PFSK-1 (cell line): ENCODE data around the gene PRKX.

Source experiments
- FOXP2 ChIP-seq: optimal IDR thresholded peaks from 2 replicates; pipeline ENCODE3; 2011; ENCODE audit warnings: borderline replicate concordance, control low read depth, inconsistent platforms; ENCODE audit not compliant: insufficient read depth; ENCODE audit errors: extremely low read length, extremely low read depth
- POLR2AphosphoS5 ChIP-seq: IDR thresholded peaks from 2 replicates; pipeline ENCODE4 v1.6.1; 2012; ENCODE audit warnings: low read depth, mild to moderate bottlenecking, control low read depth, low read length, moderate library complexity
- TF ChIP-seq, protein P1 (sequence below), 2 experiments: IDR thresholded peaks; 2 replicates each; pipeline versions ENCODE4 v1.6.1 to v1.8.0; 2011 to 2012; ENCODE audit warnings: low read depth in 2 of 2, low read length in 2 of 2, control low read depth in 1 of 2, inconsistent platforms in 1 of 2, mild to moderate bottlenecking in 1 of 2, moderate library complexity in 1 of 2; ENCODE audit not compliant: insufficient read depth in 1 of 2

DNA sequence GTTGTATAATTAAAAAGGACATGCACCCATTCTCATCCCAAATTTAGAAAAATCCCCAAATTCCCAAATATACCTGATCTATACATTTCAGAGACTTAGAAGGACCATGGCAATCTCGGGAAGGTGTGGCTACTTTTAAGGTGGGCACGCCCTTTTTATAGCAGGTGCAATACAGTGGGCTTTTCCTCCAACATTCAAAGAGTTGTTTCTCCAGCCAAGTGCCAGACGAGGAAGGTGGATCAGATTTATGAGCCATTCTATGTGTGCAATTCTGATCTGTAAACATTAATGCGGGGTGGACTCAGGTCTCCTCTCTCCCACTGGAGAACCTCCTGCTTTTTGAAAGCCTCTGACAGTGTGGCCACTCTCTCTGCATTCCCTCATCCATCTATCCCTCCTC lies 33.8 kb downstream of the PRKX start:
- TF ChIP-seq, protein P1, sequence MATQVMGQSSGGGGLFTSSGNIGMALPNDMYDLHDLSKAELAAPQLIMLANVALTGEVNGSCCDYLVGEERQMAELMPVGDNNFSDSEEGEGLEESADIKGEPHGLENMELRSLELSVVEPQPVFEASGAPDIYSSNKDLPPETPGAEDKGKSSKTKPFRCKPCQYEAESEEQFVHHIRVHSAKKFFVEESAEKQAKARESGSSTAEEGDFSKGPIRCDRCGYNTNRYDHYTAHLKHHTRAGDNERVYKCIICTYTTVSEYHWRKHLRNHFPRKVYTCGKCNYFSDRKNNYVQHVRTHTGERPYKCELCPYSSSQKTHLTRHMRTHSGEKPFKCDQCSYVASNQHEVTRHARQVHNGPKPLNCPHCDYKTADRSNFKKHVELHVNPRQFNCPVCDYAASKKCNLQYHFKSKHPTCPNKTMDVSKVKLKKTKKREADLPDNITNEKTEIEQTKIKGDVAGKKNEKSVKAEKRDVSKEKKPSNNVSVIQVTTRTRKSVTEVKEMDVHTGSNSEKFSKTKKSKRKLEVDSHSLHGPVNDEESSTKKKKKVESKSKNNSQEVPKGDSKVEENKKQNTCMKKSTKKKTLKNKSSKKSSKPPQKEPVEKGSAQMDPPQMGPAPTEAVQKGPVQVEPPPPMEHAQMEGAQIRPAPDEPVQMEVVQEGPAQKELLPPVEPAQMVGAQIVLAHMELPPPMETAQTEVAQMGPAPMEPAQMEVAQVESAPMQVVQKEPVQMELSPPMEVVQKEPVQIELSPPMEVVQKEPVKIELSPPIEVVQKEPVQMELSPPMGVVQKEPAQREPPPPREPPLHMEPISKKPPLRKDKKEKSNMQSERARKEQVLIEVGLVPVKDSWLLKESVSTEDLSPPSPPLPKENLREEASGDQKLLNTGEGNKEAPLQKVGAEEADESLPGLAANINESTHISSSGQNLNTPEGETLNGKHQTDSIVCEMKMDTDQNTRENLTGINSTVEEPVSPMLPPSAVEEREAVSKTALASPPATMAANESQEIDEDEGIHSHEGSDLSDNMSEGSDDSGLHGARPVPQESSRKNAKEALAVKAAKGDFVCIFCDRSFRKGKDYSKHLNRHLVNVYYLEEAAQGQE (IDR thresholded peaks at IDR 0.05; ENCODE audit: insufficient read depth in 1 of 2, low read depth in 2 of 2, low read length in 2 of 2) = no peak
- TF ChIP-seq FOXP2 (no peak), POLR2AphosphoS5 (no peak)
